ENCODE measurements around the gene MYMX.
"Not testable (repeated sequence)": the region's sequence is repeated elsewhere in the genome, so short reads cannot be mapped to it uniquely, and the experiment has no call there.

Gene MYMX

GRCh38 chr6:44193307-44193910 lies 23.3 kb upstream of the MYMX start:
- in situ Hi-C loops (cut with HindIII; ENCODE audit: low pct_unique_long_range_greater_than_20kb, low sequenced_read_pairs), result no loop called here
- TF ChIP-seq JUND (IDR thresholded peaks at IDR 0.05; ENCODE audit: low read depth), result no peak
- DNase-seq (ENCODE audit: low read depth in 1 of 2, low spot score in 1 of 2), result no peak

- DNase-seq (ENCODE audit: low read depth in 1 of 2, low spot score in 1 of 2), result no peak
- in situ Hi-C loops (cut with HindIII; ENCODE audit: low pct_unique_long_range_greater_than_20kb, low sequenced_read_pairs), result no loop called here
- no peak for TF ChIP-seq JUND (IDR thresholded peaks at IDR 0.05; ENCODE audit: low read depth)
These were observed 22.4 kb upstream of the MYMX start for GRCh38 chr6:44194326-44194725.

DNA sequence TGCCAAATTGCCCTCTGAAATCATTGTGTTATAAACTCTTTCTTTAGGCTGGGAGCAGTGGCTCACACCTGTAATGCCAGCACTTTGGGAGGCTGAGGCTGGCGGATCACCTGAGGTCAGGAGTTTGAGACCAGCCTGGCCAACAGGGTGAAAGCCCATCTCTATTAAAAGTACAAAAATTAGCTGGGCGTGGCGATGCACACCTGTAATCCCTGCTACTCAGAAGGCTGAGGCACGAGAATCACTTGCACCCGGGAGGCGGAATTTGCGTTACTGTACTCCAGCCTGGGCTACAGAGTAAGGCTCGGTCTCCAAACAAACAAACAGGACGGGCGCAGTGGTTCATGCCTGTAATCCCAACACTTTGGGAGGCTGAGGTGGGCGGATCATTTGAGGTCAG lies 20.4 kb upstream of the MYMX start:
- in situ Hi-C loops (cut with HindIII; ENCODE audit: low pct_unique_long_range_greater_than_20kb, low sequenced_read_pairs); DNase-seq (ENCODE audit: low read depth in 1 of 2, low spot score in 1 of 2): not testable (repeated sequence)

DNA sequence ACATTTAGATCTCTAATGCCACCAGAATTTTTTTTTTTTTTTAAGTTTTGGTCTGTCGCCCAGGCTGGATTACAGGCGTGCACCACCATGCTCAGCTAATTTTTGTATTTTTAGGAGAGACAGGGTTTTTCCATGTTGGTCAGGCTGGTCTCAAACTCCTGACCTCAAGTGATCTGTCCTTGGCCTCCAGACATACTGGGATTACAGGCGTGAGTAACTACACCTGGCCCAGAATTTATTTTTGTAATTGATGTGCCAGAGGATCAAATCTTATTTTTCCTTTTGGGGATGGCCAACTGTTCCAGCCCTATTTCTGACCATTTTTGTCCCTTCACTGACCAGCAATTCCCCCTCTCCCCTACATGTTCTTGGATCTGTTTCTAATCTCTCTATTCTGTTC lies 18.0 kb upstream of the MYMX start:
- in situ Hi-C loops (cut with HindIII; ENCODE audit: low pct_unique_long_range_greater_than_20kb, low sequenced_read_pairs), result no loop called here
- TF ChIP-seq JUND (IDR thresholded peaks at IDR 0.05; ENCODE audit: low read depth), result no peak
- DNase-seq (ENCODE audit: low read depth in 1 of 2, low spot score in 1 of 2), result no peak

DNA sequence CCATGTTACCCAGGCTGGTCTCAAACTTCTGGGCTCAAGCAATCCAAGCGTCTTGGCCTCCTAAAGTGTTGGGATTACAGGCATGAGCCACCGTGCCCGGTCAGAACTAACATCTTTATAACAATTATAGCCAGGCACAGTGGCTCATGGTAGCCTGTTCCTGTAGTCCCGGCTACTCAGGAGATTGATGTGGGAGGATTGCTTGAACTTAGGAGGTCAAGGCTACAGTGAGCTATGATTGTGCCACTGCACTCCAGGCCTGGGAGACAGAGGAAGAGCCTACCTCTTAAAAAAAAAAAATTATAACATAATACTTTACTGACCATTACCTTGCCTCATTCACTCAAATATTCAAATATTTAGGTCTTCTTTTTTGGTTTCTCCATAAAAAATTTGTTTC lies 16.8 kb upstream of the MYMX start:
- DNase-seq (ENCODE audit: low read depth in 1 of 2, low spot score in 1 of 2), result no peak
- no peak for TF ChIP-seq JUND (IDR thresholded peaks at IDR 0.05; ENCODE audit: low read depth)
- in situ Hi-C loops (cut with HindIII; ENCODE audit: low pct_unique_long_range_greater_than_20kb, low sequenced_read_pairs), result no loop called here

- no peak for DNase-seq (ENCODE audit: low read depth in 1 of 2, low spot score in 1 of 2)
- in situ Hi-C loops (cut with HindIII; ENCODE audit: low pct_unique_long_range_greater_than_20kb, low sequenced_read_pairs), result no loop called here
- no peak for TF ChIP-seq JUND (IDR thresholded peaks at IDR 0.05; ENCODE audit: low read depth)
These were observed 15.5 kb upstream of the MYMX start for GRCh38 chr6:44201200-44201599.

GRCh38 chr6:44201638-44202303 lies 15.0 kb upstream of the MYMX start:
- DNase-seq (ENCODE audit: low read depth in 1 of 2, low spot score in 1 of 2), result no peak
- in situ Hi-C loops (cut with HindIII; ENCODE audit: low pct_unique_long_range_greater_than_20kb, low sequenced_read_pairs), result no loop called here
- TF ChIP-seq JUND (IDR thresholded peaks at IDR 0.05; ENCODE audit: low read depth), result no peak

GRCh38 chr6:44202332-44202971 lies 14.3 kb upstream of the MYMX start:
- DNase-seq (ENCODE audit: low read depth in 1 of 2, low spot score in 1 of 2), result no peak
- in situ Hi-C loops (cut with HindIII; ENCODE audit: low pct_unique_long_range_greater_than_20kb, low sequenced_read_pairs), result no loop called here
- TF ChIP-seq JUND (IDR thresholded peaks at IDR 0.05; ENCODE audit: low read depth), result no peak

- in situ Hi-C loops (cut with HindIII; ENCODE audit: low pct_unique_long_range_greater_than_20kb, low sequenced_read_pairs), result no loop called here
- DNase-seq (ENCODE audit: low read depth in 1 of 2, low spot score in 1 of 2), result peak in 1 of 2 experiments; percentile 33
- TF ChIP-seq JUND (IDR thresholded peaks at IDR 0.05; ENCODE audit: low read depth), result no peak
These were observed 13.6 kb upstream of the MYMX start for GRCh38 chr6:44202972-44203750.

DNA sequence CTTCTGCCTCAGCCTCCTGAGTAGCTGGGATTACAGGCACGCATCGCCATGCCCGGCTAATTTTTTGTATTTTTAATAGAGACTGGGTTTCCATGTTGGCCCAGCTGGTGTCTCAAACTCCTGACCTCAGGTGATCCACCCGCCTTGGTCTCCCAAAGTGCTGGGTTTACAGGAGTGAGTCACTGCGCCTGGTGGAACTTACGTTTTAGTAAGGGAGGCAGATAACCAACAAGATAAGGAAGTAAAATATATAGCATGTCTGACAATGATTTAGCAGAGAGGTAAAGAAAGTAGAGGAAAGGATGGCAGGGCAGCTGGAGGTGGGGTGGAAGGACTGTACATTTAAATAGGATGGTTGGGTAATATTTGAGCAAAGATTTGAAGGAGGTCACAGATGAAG lies 12.8 kb upstream of the MYMX start:
- in situ Hi-C loops (cut with HindIII; ENCODE audit: low pct_unique_long_range_greater_than_20kb, low sequenced_read_pairs), result no loop called here
- TF ChIP-seq JUND (IDR thresholded peaks at IDR 0.05; ENCODE audit: low read depth), result no peak
- no peak for DNase-seq (ENCODE audit: low read depth in 1 of 2, low spot score in 1 of 2)

DNA sequence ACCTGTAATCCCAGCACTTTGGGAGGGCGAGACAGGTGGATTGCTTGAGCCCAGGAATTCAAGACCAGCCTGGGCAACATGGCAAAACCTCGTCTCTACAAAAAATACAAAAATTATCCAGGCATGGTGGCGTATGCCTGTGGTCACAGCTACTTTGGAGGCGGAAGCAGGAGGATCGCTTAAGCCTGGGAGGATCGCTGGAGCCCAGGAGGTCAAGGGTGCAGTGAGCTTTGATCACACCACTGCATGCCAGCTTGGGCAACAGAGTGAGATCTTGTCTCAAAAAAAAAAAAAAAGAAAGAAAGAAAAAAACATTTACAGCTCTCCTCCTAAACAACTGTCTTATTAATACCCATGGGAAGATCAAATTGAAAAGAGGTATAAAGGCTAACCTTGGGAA lies 8.8 kb upstream of the MYMX start:
- TF ChIP-seq JUND (IDR thresholded peaks at IDR 0.05; ENCODE audit: low read depth), result no peak
- no peak for DNase-seq (ENCODE audit: low read depth in 1 of 2, low spot score in 1 of 2)
- in situ Hi-C loops (cut with HindIII; ENCODE audit: low pct_unique_long_range_greater_than_20kb, low sequenced_read_pairs), result no loop called here

DNA sequence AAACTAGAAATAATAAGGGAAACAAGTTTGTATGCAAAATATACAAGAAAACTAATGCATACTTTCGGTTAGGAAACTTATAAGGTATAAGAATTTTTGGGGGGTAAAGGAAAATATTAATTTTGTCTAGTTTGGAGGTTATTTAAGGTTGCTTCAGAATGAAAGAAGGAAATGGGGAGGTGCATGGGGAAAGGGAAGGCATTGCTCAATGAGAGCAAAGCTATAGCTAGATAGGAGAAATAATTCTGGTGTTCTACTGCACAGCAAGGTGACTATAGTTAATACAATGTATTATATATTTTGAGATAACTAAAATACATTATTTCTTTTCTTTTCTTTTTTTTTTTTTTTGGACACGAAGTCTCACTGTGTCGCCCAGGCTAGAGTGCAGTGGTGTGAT lies 5.4 kb upstream of the MYMX start:
- no peak for DNase-seq (ENCODE audit: low read depth in 1 of 2, low spot score in 1 of 2)
- in situ Hi-C loops (cut with HindIII; ENCODE audit: low pct_unique_long_range_greater_than_20kb, low sequenced_read_pairs), result no loop called here
- no peak for TF ChIP-seq JUND (IDR thresholded peaks at IDR 0.05; ENCODE audit: low read depth)

DNA sequence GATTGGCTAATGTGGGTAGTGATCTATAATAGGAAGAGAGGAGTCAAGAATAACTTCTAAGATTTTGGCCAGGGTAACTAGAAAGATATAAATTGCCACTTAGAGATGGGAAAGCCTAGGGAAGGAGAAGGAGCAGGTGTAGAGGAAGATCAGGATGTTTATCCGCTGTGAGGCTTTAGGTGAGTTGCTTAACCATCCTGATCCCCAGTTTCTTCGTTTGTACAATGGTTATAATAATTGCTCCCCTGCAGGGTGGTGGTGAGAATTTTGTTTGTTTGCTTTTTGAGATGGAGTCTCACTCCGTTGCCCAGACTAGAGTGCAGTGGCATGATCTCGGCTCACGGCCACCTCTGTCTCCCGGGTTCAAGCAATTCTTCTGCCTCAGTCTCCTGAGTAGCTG lies 2.4 kb upstream of the MYMX start:
- no peak for TF ChIP-seq JUND (IDR thresholded peaks at IDR 0.05; ENCODE audit: low read depth)
- in situ Hi-C loops (cut with HindIII; ENCODE audit: low pct_unique_long_range_greater_than_20kb, low sequenced_read_pairs), result no loop called here
- no peak for DNase-seq (ENCODE audit: low read depth in 1 of 2, low spot score in 1 of 2)
